HG02970 (cell line): ENCODE measurements around the gene TRIM60.
"Not testable (repeated sequence)": the region's sequence is repeated elsewhere in the genome, so short reads cannot be mapped to it uniquely, and the experiment has no call there.

ENCODE experiments used
- ATAC-seq: cut with Tn5 transposase; IDR thresholded peaks from one replicate; pipeline ENCODE4 v1.9.1; 2021; ENCODE audit warnings: mild to moderate bottlenecking, moderate library complexity, moderate number of reproducible peaks; ENCODE audit not compliant: unreplicated experiment, low FRiP score

TRIM60 gene

GRCh38 chr4:165031436-165032211 lies at the start of gene TRIM60:
TRIM60 (plus strand) TSS chr4:165031999; CDS start chr4:165040073, 8,074 bp downstream.
- ATAC-seq, result no peak

- ATAC-seq, result no peak
These were observed 42.3 kb upstream of the TRIM60 start for GRCh38 chr4:164989471-164989870.

GRCh38 chr4:164990786-164991185 lies 41.0 kb upstream of the TRIM60 start:
- not testable (repeated sequence) for ATAC-seq

GRCh38 chr4:164996123-164996522 lies 35.7 kb upstream of the TRIM60 start:
- not testable (repeated sequence) for ATAC-seq

- no peak for ATAC-seq
These were observed 34.5 kb upstream of the TRIM60 start for GRCh38 chr4:164997324-164997723.

- no peak for ATAC-seq
These were observed 33.9 kb upstream of the TRIM60 start for GRCh38 chr4:164997941-164998340.

GRCh38 chr4:164998526-164999080 lies 33.2 kb upstream of the TRIM60 start:
- not testable (repeated sequence) for ATAC-seq

- not testable (repeated sequence) for ATAC-seq
These were observed 29.8 kb upstream of the TRIM60 start for GRCh38 chr4:165001957-165002356.

- ATAC-seq, result no peak
These were observed 26.4 kb upstream of the TRIM60 start for GRCh38 chr4:165005352-165005925.

- ATAC-seq, result no peak
These were observed 25.3 kb upstream of the TRIM60 start for GRCh38 chr4:165006456-165006855.

- ATAC-seq, result no peak
These were observed 24.9 kb upstream of the TRIM60 start for GRCh38 chr4:165006886-165007285.

GRCh38 chr4:165009493-165010227 lies 22.1 kb upstream of the TRIM60 start:
- ATAC-seq, result no peak

- ATAC-seq, result no peak
These were observed 21.3 kb upstream of the TRIM60 start for GRCh38 chr4:165010487-165010886.

- ATAC-seq, result no peak
These were observed 20.8 kb upstream of the TRIM60 start for GRCh38 chr4:165010991-165011390.

GRCh38 chr4:165011403-165011802 lies 20.4 kb upstream of the TRIM60 start:
- no peak for ATAC-seq

- ATAC-seq, result no peak
These were observed 18.1 kb upstream of the TRIM60 start for GRCh38 chr4:165013691-165014090.

GRCh38 chr4:165016971-165017370 lies 14.8 kb upstream of the TRIM60 start:
- ATAC-seq, result no peak

- ATAC-seq, result not testable (repeated sequence)
These were observed 11.8 kb upstream of the TRIM60 start for GRCh38 chr4:165019995-165020394.

GRCh38 chr4:165025782-165026181 lies 6.0 kb upstream of the TRIM60 start:
- ATAC-seq, result not testable (repeated sequence)

- ATAC-seq, result no peak
These were observed 3.9 kb upstream of the TRIM60 start for GRCh38 chr4:165027762-165028402.

GRCh38 chr4:165048170-165048569 lies 16.4 kb downstream of the TRIM60 start:
- ATAC-seq, result no peak
